Measurements from ENCODE around the gene TUBA3E. TPM values are rescaled to one million over a fixed set of nuclear protein-coding genes. Genes with fewer than 3 reads are reported as not detected.
"Not testable (repeated sequence)": the region's sequence is repeated elsewhere in the genome, so short reads cannot be mapped to it uniquely, and the experiment has no call there.

The TUBA3E gene
- not detected for polyA plus RNA-seq

- Mint-ChIP-seq H3K36me3 (peaks cover 2% of the 10 kb centered on the region), H3K27ac (no peak within 1 kb of the TSS), H3K9me3 (no peaks in the 10 kb centered on the region), H3K4me3 (no peak within 1 kb of the TSS), H3K4me1 (no peaks in the 10 kb centered on the region), H3K27me3 (no peaks in the 10 kb centered on the region)
Measured at GRCh38 chr2:130198343-130198742, at the start of gene TUBA3E. TUBA3E (minus strand) TSS chr2:130198439; CDS start chr2:130198360, 79 bp downstream.

DNA sequence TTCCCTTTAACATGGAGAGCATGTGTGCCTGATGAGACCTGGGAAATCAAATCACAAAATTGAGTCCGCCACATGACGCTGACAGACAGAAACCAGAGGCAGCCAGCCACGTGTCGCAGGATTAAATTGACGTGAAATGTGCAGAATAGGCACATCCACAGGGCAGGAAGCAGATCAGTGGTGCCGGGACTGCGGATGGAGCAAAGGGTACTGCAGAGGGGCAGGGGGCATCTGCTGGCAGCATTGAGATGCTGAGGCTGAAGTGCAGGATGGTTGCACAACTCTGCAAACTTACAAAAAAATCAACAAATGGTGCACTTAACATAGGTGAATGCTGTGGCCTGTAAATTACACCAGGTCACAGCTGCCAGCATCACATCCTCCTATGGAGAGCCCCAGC lies 48.2 kb upstream of the TUBA3E start:
- Mint-ChIP-seq H3K36me3 (no peaks in the 10 kb centered on the region), H3K4me3 (no peak overlapping the region), H3K27me3 (peaks cover 6% of the 10 kb centered on the region), H3K4me1 (no peaks in the 10 kb centered on the region), H3K27ac (no peak overlapping the region), H3K9me3 (peaks cover 0 to 2% (median 0%) of the 10 kb centered on the region in 3 donors)

DNA sequence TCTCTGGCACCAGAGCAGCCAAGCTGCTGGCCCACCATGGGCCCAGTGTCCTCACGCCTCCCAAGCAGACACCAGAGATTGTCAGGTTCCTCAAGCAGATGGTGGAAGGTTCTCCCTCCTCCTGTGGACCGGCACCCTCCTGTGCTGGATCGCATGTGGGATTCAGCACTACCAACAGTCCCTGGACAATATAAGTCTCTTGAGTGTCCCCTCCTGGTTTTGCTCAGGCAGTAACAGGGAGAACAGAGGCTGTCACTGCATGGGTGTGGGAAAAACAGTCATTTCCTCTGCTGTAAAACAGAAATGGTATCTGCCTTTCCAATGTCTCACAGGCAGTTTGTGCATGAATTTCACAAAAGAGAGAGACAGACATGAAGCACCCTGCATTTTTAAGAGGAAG lies 47.7 kb upstream of the TUBA3E start:
- Mint-ChIP-seq H3K27ac (no peak overlapping the region), H3K4me3 (no peak overlapping the region), H3K4me1 (no peaks in the 10 kb centered on the region), H3K36me3 (no peaks in the 10 kb centered on the region), H3K9me3 (peaks cover 0 to 2% (median 0%) of the 10 kb centered on the region in 3 donors), H3K27me3 (peaks cover 5% of the 10 kb centered on the region)

GRCh38 chr2:130243359-130243758 lies 45.1 kb upstream of the TUBA3E start:
- Mint-ChIP-seq H3K9me3 (no peaks in the 10 kb centered on the region), H3K4me1 (no peaks in the 10 kb centered on the region), H3K27ac (no peak overlapping the region), H3K4me3 (no peak overlapping the region), H3K27me3 (peaks cover 1% of the 10 kb centered on the region), H3K36me3 (no peaks in the 10 kb centered on the region)

GRCh38 chr2:130241041-130241707 lies 42.9 kb upstream of the TUBA3E start:
- no peak overlapping the region for H3K27ac Mint-ChIP-seq
- no peaks in the 10 kb centered on the region for H3K9me3 Mint-ChIP-seq
- no peak overlapping the region for H3K4me3 Mint-ChIP-seq
- H3K27me3 Mint-ChIP-seq, result peaks cover 5% of the 10 kb centered on the region
- no peaks in the 10 kb centered on the region for H3K36me3 Mint-ChIP-seq
- H3K4me1 Mint-ChIP-seq, result no peaks in the 10 kb centered on the region

DNA sequence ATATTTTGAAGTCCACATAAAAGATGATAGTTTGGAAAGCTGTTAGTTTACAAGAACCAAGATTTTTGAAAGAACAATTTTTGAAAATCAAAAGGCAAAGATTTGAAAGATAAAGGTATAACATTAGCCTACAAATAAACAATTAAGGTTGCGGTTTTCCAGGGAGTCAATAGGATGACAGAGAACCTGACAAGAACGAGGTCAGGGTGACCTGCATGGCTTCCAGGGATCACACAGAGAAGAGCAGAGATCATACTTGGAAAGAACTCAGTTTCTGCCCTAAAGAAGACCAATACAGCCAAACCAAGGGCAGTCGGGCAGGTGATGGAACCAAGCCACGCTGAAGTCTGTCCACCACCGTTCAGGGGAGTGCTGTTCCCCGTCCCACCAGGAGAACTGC lies 41.3 kb upstream of the TUBA3E start:
- H3K9me3 Mint-ChIP-seq, H3K27ac Mint-ChIP-seq, H3K4me1 Mint-ChIP-seq, H3K4me3 Mint-ChIP-seq, H3K36me3 Mint-ChIP-seq, H3K27me3 Mint-ChIP-seq: not testable (repeated sequence)

GRCh38 chr2:130233066-130233465 lies 34.8 kb upstream of the TUBA3E start:
- not testable (repeated sequence) for H3K27ac Mint-ChIP-seq, H3K36me3 Mint-ChIP-seq, H3K4me1 Mint-ChIP-seq

DNA sequence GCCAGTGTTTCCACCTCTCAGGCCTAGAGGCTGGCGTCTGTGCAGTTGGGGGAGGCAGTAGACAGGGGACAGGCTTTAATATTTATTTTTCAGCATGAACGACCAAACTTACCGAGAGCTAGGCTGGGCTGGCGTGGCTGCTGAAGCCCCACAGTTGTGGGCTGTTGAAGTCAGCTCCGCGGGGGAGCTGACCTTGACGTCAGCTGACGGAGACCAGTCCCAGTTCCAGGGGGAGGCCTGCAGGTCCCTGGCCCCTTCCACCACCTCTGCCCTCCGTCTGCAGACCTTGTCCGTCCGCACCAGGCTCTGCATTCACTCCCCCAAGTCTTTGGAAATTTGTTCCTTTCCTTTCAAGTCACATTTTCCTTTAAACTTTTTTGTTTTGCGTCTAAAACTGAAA lies 33.4 kb upstream of the TUBA3E start:
- H3K4me3 Mint-ChIP-seq, result no peak overlapping the region
- peaks cover 0 to 1% (median 0%) of the 10 kb centered on the region in 3 donors for H3K4me1 Mint-ChIP-seq
- peak overlapping the region in 1 of 3 donors; percentile 59 for H3K27ac Mint-ChIP-seq
- H3K36me3 Mint-ChIP-seq, result no peaks in the 10 kb centered on the region
- H3K9me3 Mint-ChIP-seq, result peaks cover 0 to 2% (median 0%) of the 10 kb centered on the region in 3 donors
- peaks cover 7% of the 10 kb centered on the region for H3K27me3 Mint-ChIP-seq

More at GRCh38 chr2:130233066-130233465, 34.8 kb upstream of the TUBA3E start:
- peaks cover 10% of the 10 kb centered on the region for H3K27me3 Mint-ChIP-seq
- H3K4me3 Mint-ChIP-seq, H3K9me3 Mint-ChIP-seq: not testable (repeated sequence)

- not testable (repeated sequence) for H3K27me3 Mint-ChIP-seq
Measured at GRCh38 chr2:130230907-130231306, 32.7 kb upstream of the TUBA3E start.

GRCh38 chr2:130230376-130230775 lies 32.1 kb upstream of the TUBA3E start:
- not testable (repeated sequence) for H3K27ac Mint-ChIP-seq, H3K27me3 Mint-ChIP-seq, H3K9me3 Mint-ChIP-seq, H3K4me3 Mint-ChIP-seq, H3K36me3 Mint-ChIP-seq, H3K4me1 Mint-ChIP-seq

More at GRCh38 chr2:130230907-130231306, 32.7 kb upstream of the TUBA3E start:
- not testable (repeated sequence) for H3K27ac Mint-ChIP-seq, H3K4me1 Mint-ChIP-seq, H3K4me3 Mint-ChIP-seq, H3K36me3 Mint-ChIP-seq, H3K9me3 Mint-ChIP-seq

DNA sequence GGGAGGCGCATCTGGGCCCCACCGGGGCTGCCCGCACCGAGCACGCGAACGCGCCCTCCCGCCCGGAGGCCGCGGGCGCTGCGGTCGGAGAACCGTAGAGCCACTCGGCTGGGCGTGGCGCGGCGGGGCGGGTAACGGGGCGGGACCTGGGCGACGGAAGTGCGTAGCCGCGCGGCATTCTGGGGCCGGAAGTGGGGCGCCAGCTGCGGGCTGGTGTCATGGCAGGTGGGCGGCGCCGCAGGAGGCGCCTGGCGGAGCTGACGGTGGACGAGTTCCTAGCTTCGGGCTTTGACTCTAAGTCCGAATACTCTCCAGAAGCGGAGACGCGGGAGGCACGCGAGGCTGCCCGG lies 30.9 kb upstream of the TUBA3E start:
- not testable (repeated sequence) for H3K27me3 Mint-ChIP-seq, H3K4me1 Mint-ChIP-seq, H3K9me3 Mint-ChIP-seq, H3K36me3 Mint-ChIP-seq, H3K27ac Mint-ChIP-seq
- peak overlapping the region in 3 of 4 donors; percentile 37 to 40 (median 39) for H3K4me3 Mint-ChIP-seq

- not testable (repeated sequence) for H3K4me1 Mint-ChIP-seq, H3K27me3 Mint-ChIP-seq, H3K27ac Mint-ChIP-seq, H3K9me3 Mint-ChIP-seq, H3K36me3 Mint-ChIP-seq, H3K4me3 Mint-ChIP-seq
Measured at GRCh38 chr2:130228467-130229160, 30.4 kb upstream of the TUBA3E start.

GRCh38 chr2:130228005-130228404 lies 29.8 kb upstream of the TUBA3E start:
- H3K36me3 Mint-ChIP-seq, H3K27ac Mint-ChIP-seq, H3K4me1 Mint-ChIP-seq, H3K9me3 Mint-ChIP-seq, H3K27me3 Mint-ChIP-seq, H3K4me3 Mint-ChIP-seq: not testable (repeated sequence)

DNA sequence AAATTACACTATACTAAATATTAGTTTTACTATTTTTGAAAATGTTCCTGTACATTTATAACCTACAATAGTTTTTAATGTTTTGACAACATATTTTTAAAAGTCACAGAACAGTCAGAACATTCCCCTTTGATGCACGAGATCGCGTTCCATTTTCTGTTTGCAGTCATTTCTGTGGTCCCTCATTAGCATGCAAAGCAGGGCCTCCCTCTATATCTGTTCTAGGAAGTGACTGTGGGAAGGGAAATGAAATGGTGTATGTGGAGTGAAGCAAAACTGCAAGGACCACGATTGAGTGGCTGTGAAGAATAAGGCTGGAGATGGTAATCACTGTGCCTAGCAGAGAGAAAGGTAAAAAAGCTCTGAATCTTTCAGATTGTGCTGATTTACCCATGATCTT lies 24.3 kb upstream of the TUBA3E start:
- H3K4me1 Mint-ChIP-seq, H3K4me3 Mint-ChIP-seq, H3K27me3 Mint-ChIP-seq, H3K36me3 Mint-ChIP-seq, H3K9me3 Mint-ChIP-seq, H3K27ac Mint-ChIP-seq: not testable (repeated sequence)

DNA sequence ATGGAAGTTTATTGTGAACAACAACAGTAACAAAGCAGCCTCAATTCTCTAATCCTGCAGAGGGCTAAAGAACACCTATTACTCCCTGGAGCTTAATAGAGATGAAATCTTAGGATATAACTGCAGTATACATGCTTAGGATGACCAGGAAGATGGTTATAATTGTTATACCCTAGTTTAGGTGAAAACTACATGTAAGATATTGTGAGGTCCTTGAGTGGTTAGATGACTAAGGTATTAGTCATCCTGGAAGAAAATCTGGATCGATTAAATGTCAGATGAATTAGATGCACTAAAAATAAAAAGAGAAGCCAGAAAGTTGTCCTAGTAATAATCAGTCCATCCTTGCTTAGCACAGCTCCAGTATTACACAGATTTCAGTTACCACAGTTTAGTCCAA lies 22.3 kb upstream of the TUBA3E start:
- H3K9me3 Mint-ChIP-seq, H3K27ac Mint-ChIP-seq, H3K4me3 Mint-ChIP-seq, H3K4me1 Mint-ChIP-seq, H3K36me3 Mint-ChIP-seq: not testable (repeated sequence)
- peaks cover 17% of the 10 kb centered on the region for H3K27me3 Mint-ChIP-seq

DNA sequence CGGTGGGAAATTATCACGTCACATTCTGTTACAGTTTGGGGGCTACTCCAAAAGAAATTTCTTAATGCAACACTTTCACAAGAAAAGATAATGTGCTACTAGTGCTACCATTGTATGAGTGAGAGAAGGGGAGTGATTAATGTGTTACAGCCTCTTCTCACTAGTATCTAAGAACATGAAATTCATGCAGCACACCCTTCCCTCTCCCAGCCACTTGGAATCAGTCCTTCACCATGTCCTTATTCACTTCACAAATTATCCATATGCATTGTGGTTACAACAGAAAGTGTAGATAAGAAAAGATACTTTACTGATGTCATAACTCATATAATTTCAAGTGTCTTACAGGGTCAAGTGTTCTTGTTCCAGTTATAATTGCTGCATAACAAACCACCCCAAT lies 20.9 kb upstream of the TUBA3E start:
- not testable (repeated sequence) for H3K4me3 Mint-ChIP-seq, H3K36me3 Mint-ChIP-seq, H3K9me3 Mint-ChIP-seq, H3K27ac Mint-ChIP-seq, H3K4me1 Mint-ChIP-seq
- peaks cover 17% of the 10 kb centered on the region for H3K27me3 Mint-ChIP-seq

Measured in IgD-negative memory B cell (primary cell).